HG02885 (cell line): ENCODE data around the gene TICAM2.

Experiments used
- ATAC-seq: cut with Tn5 transposase; IDR thresholded peaks from one replicate; pipeline ENCODE4 v1.9.1; 2021; ENCODE audit warnings: mild to moderate bottlenecking; ENCODE audit not compliant: unreplicated experiment, poor library complexity

TICAM2 gene

GRCh38 chr5:115575167-115576070 lies 26.9 kb downstream of the TICAM2 start:
- ATAC-seq, result peak; percentile 31

- ATAC-seq, result no peak
These were observed 29.1 kb downstream of the TICAM2 start for GRCh38 chr5:115573133-115573532.

GRCh38 chr5:115571441-115571878 lies 30.8 kb downstream of the TICAM2 start:
- ATAC-seq, result no peak

GRCh38 chr5:115568668-115569067 lies 33.6 kb downstream of the TICAM2 start:
- no peak for ATAC-seq

- no peak for ATAC-seq
These were observed 37.0 kb downstream of the TICAM2 start for GRCh38 chr5:115565233-115565632.

- ATAC-seq, result no peak
These were observed 41.1 kb downstream of the TICAM2 start for GRCh38 chr5:115561176-115561575.

GRCh38 chr5:115559524-115559923 lies 42.8 kb downstream of the TICAM2 start:
- no peak for ATAC-seq

GRCh38 chr5:115558388-115558956 lies 43.8 kb downstream of the TICAM2 start:
- ATAC-seq, result no peak

- ATAC-seq, result no peak
These were observed 44.5 kb downstream of the TICAM2 start for GRCh38 chr5:115557667-115558387.

- ATAC-seq, result no peak
These were observed 46.0 kb downstream of the TICAM2 start for GRCh38 chr5:115556276-115556675.

GRCh38 chr5:115555084-115555633 lies 47.1 kb downstream of the TICAM2 start:
- ATAC-seq, result no peak

- ATAC-seq, result no peak
These were observed 49.2 kb downstream of the TICAM2 start for GRCh38 chr5:115553082-115553481.

- ATAC-seq, result no peak
These were observed 50.9 kb downstream of the TICAM2 start for GRCh38 chr5:115551415-115551814.

GRCh38 chr5:115549154-115549553 lies 53.1 kb downstream of the TICAM2 start:
- no peak for ATAC-seq

GRCh38 chr5:115548683-115549082 lies 53.6 kb downstream of the TICAM2 start:
- ATAC-seq, result no peak

GRCh38 chr5:115545351-115545882 lies 56.9 kb downstream of the TICAM2 start:
- no peak for ATAC-seq

GRCh38 chr5:115544436-115545350 lies 57.6 kb downstream of the TICAM2 start, which contains the start of gene FEM1C:
Gene FEM1C, minus strand, starts transcription at chr5:115544775. Its CDS starts 1,282 bp downstream, at chr5:115543493.
- peak; percentile 96 for ATAC-seq

GRCh38 chr5:115544043-115544435 lies 58.2 kb downstream of the TICAM2 start:
- peak; percentile 9 for ATAC-seq

- ATAC-seq, result peak; percentile 28
These were observed 58.8 kb downstream of the TICAM2 start for GRCh38 chr5:115543365-115544042.
